GM18858 (cell line): ENCODE results near the gene GNA15.
"Not testable (repeated sequence)": the region's sequence is repeated elsewhere in the genome, so short reads cannot be mapped to it uniquely, and the experiment has no call there.

Experiments
- ATAC-seq: cut with Tn5 transposase; IDR thresholded peaks from one replicate; pipeline ENCODE4 v1.9.1; 2021; ENCODE audit not compliant: unreplicated experiment

GNA15 gene

DNA sequence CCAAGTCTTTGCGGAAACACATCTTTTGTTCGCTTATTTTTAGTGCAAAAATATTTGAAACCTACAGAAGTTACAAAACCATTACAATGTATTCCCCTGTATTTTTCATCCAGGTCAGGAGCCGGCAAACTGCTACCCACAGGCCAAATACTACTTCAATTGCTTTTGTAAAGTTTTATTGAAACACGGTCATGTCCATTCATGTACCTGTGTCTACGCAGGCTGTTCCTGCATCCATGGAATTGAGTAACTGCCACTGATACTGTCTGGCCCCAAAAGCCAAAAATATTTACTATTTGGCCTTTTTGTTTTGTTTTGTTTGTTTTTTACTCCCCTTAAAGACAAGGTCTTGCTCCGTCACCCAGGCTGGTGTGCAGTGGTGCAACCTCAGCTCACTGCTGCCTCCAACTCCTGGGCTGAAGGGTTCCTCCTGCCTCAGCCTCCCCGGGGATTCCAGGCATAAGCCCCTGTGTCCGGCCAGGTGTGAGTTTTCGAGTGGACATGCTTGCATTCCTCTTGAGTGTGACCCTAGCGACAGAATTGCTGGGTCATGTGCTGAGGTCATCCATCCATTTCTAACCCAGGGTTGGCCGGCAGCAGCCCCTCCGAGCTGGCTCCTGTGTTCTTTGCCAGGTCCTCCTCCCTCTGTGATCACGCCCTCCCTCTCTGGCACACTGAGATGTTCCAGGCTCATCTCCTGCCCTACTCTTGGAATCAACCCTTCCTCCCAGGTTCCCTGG is 31.9 kb downstream of the GNA15 start:
- ATAC-seq: no peak

DNA sequence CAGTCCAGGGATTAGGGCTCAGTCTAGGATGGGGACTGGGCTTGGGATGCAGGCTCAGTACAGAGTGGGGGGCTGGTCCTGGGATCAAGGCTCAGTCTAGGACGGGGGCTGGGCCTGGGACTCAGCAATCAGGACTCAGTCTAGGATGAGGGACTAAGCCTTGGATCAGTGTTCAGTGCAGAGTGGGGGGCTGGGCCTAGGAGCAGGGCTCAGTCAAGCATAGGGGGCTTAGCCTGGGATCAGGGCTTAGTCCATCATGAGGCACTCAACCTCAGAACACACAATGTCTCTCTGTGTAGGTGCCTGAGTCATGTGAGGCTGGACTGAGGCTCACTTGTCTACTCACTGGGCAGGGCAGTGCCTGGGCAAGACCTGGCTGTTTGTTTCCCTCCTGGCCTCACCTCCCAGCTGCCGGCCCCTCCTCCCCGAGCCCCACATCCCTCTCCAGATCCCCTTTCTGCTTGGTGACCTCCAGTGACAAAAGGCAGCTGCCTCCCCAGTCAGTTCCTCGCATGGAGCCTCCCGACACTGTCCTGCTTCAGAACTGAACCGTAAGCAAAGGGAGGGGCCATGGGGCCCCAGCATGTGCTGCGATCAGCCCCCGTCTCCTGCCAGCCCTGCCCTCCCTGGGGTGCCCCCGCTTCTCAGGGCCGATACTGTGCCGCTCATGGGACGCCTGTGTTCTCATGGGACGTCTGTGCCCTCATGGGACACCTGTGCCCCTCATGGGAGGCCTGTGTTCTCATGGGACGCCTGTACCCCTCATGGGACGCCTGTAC is 36.2 kb downstream of the GNA15 start:
- no peak for ATAC-seq

DNA sequence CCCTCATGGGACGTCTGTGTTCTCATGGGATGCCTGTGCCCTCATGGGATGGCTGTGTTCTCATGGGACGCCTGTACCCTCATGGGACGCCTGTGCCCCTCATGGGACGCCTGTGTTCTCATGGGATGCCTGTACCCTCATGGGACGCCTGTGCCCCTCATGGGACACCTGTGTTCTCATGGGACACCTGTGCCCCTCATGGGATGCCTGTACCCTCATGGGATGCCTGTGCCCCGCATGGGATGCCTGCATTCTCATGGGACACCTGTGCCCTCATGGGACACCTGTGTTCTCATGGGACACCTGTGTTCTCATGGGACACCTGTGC is 36.8 kb downstream of the GNA15 start:
- not testable (repeated sequence) for ATAC-seq

DNA sequence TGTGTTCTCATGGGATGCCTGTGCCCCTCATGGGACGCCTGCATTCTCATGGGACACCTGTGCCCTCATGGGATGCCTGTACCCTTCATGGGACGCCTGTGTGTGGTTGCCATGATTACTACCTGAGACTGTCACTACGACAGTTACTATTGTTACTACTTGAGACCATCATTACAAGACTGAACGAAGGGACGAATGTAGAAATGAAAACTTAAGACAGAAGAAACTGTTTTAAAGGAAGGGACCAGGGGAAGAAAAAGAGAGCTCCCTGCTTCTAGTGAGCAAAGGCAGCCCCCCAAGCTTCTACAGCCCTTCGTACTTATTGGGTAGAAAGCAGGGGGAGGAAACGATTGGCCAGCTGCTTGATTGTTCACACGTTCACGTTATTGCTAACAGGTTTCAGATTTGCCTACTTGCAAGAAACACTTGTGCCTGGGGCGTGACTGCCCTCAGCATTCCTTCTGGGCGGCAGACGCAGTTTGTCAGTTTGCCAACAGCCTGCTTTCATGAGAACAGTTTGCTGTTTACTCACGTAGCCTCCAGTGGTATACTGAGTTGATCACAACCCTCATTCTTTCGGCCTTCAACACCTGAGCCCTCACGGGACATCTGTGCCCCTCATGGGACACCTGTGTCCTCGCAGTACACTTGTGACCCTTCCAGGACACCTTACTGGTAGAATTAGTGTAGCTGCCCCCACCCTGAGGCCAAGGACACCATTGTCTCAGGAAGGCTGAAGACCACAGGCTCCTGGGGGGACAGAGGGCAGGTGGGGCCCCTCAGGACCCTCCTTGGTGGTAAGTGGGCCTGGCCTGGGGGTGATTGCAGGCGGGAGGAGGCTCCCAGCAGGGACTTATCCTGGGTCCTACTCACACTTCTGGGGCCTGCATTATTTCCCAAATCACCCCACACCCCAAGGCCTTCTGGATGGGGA is 40.2 kb downstream of the GNA15 start:
- ATAC-seq: no peak

DNA sequence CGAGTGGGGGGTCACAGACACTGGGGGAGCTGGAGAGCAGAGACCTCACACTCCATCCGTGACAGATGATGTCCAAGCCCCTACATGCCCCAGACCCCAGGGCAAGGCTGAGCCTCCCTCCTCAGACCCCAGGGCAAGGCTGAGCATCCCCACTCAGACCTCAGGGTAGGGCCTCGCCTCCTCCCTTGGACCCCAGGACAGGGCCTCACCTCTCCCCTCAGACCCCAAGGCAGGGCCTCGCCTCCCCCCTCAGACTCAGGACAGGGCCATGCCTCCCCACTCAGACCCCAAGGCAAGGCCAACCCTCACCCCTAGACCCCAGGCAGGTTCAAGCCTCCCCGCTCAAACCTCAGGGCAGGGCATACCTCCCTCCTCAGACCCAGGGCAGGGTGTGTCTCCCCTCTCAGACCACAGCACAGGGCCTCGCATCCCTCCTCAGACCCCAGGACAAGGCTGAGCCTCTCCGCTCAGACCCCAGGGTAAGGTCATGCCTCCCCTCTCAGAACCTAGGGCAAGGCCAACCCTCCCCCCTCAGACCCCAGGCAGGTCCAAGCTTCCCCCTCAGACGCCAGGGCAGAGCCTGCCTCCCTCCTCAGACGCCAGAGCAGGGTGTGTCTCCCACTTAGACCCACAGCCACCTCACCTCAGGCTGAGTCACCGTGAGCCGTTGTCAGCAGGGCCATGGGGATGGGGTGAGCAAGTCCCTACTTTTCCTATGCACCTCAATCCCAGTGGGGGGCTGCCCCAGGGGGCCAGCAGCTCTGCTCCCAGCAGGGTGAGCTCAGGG is 41.1 kb downstream of the GNA15 start:
- ATAC-seq: no peak

DNA sequence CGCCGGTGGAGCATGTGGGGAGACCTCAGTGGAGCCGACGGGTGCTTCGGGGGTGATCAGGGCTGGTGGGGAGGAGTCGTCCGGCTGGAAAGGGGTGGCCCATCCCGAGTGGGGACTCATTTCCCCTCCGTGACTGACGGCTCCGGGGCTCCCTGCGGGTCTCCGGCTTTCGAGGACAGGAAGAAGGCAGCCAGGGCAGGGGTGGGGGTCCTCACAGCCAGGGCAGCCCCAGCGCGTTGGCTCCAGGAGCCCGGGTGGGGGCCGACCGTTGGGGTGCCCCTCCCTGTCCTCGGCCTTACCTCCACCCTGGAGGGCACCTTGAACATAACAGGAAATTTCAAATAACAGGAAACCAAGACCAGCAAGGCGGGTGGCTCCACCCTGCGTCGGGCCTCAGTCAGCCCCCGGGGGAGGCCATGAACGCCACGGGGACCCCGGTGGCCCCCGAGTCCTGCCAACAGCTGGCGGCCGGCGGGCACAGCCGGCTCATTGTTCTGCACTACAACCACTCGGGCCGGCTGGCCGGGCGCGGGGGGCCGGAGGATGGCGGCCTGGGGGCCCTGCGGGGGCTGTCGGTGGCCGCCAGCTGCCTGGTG is 42.6 kb downstream of the GNA15 start, which contains the start of gene S1PR4:
TSS of gene S1PR4 (plus strand) at position 393 of the 596 bp plus-strand sequence. CDS start at position 417, 24 bp downstream.
- ATAC-seq: no peak

DNA sequence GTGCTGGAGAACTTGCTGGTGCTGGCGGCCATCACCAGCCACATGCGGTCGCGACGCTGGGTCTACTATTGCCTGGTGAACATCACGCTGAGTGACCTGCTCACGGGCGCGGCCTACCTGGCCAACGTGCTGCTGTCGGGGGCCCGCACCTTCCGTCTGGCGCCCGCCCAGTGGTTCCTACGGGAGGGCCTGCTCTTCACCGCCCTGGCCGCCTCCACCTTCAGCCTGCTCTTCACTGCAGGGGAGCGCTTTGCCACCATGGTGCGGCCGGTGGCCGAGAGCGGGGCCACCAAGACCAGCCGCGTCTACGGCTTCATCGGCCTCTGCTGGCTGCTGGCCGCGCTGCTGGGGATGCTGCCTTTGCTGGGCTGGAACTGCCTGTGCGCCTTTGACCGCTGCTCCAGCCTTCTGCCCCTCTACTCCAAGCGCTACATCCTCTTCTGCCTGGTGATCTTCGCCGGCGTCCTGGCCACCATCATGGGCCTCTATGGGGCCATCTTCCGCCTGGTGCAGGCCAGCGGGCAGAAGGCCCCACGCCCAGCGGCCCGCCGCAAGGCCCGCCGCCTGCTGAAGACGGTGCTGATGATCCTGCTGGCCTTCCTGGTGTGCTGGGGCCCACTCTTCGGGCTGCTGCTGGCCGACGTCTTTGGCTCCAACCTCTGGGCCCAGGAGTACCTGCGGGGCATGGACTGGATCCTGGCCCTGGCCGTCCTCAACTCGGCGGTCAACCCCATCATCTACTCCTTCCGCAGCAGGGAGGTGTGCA is 43.3 kb downstream of the GNA15 start:
- ATAC-seq: no peak

DNA sequence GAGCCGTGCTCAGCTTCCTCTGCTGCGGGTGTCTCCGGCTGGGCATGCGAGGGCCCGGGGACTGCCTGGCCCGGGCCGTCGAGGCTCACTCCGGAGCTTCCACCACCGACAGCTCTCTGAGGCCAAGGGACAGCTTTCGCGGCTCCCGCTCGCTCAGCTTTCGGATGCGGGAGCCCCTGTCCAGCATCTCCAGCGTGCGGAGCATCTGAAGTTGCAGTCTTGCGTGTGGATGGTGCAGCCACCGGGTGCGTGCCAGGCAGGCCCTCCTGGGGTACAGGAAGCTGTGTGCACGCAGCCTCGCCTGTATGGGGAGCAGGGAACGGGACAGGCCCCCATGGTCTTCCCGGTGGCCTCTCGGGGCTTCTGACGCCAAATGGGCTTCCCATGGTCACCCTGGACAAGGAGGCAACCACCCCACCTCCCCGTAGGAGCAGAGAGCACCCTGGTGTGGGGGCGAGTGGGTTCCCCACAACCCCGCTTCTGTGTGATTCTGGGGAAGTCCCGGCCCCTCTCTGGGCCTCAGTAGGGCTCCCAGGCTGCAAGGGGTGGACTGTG is 44.0 kb downstream of the GNA15 start:
- no peak for ATAC-seq

DNA sequence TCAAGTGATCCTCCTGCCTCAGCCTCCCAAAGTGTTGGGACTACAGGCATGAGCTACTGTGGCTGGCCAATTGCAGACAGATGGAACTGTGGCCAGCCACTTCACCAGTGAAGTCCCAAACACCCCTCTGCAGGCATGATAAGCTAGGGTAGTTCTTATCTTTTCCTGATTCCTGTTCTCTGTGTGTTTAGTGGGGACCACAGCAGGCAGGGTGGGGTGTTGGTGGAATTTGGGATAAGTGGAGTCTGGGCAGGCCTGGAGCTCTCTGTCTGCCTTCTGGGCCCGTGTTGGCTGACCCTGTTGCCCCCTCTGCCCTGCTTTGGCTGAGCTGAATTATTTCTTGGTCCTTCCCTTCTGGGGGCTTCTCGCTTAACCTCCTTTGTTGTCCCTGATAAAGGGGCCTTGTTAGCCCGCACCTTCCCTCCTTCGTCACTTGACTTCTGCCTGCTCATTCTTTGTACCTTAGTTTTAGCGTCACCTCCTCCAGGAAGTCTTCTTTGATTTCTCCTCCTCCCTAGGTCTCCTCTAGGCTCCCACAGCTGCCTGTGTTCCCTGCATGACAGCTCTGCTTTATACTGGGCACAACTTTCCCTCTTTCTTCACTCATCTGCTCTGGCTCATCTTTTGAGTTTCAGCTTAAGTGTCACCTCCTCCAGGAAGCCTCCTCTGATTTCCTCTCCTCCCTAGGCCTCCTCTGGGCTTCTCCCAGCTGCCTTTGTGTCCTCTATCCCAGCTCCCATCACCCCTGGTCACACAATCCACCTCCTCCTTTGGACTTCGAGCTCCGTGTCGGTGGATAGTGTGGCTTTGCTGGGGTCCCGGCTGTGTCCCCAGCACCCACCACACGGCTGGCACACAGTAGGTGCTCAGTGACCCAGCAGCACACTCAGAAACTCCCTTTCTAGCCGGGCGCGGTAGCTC is 48.1 kb downstream of the GNA15 start:
- no peak for ATAC-seq

DNA sequence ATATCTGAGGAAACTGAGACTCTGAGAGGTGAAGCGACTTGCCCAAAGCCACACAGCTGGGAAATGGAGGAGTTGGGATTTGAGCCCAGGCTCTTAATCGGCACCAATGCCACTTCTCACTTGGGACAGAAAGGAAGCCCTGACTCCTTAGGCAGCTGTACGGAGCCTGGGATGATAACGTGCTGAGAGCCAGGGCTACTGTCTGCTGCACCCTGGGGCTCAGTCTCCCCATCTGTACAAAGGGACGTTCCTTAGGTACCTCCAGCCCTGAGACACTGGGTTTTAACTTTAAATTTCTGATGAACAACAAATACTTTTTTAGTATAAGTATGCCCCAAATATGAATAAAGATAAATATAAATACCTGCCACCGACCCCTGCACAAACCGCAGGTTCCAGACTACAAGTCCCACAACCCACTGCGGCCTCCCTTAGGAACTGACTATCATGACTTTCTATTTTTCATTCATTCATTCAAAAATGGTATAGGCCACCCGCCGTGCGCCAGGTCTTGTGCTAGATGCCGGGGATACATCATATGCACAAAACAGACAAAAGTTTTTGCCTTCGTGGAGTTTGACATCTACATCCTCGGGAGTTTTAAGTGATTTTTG is 49.1 kb downstream of the GNA15 start:
- no peak for ATAC-seq

DNA sequence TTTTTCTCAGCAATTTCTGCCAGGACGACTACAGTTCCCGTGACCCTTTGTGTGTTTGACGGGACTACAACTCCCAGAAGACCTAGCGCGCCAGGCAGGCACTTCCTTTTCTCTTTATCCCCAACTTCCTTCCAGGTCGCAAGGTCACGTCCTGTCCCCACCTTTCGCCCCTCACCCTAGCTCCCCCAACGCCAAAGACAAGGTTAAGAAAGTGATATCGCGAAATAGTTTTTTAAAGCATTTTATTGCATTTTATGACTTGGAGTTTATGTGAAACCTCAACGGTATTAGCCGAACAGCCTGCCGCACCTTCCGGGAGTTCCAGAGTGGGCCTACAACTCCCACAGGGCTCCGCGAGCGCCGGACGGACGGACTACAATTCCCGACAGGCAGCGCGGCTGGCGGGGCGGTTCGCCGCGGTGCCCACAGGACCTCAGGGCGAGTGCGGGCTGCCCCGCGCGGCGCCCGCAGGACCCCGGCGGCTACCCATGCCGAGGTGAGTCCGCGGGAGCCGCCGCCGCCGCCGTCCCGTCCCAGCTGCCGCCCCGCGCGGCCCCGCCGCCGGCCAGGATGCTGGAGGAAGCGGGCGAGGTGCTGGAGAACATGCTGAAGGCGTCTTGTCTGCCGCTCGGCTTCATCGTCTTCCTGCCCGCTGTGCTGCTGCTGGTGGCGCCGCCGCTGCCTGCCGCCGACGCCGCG is 49.8 kb downstream of the GNA15 start, which contains the start of gene NCLN:
TSS of gene NCLN (plus strand) at position 470 of the 699 bp plus-strand sequence. CDS start at position 571, 101 bp downstream.
- no peak for ATAC-seq

DNA sequence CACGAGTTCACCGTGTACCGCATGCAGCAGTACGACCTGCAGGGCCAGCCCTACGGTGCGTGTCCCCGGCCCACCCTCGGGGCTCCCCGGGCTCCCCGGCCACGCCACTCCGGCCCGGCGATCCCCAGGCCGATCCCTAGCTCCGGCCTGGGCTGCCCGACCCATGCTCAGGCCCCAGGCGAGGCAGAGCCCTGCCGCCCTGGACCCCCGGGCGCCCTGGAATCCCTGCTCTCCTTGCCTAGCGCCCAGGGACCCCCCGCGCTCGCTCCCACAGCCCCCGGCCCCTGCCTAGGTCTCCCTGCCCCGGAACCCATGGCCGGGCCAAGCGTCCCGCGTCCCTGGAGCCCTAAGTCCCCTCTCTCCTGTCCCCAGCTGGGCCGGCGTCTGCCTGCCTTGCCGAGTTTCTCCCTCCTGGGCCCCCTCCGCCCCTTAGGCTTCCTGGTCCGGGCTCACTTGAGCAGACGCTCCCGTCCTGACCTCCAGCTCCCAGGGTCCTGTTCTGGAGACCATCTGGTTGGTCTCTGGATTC is 50.4 kb downstream of the GNA15 start:
- ATAC-seq: no peak

DNA sequence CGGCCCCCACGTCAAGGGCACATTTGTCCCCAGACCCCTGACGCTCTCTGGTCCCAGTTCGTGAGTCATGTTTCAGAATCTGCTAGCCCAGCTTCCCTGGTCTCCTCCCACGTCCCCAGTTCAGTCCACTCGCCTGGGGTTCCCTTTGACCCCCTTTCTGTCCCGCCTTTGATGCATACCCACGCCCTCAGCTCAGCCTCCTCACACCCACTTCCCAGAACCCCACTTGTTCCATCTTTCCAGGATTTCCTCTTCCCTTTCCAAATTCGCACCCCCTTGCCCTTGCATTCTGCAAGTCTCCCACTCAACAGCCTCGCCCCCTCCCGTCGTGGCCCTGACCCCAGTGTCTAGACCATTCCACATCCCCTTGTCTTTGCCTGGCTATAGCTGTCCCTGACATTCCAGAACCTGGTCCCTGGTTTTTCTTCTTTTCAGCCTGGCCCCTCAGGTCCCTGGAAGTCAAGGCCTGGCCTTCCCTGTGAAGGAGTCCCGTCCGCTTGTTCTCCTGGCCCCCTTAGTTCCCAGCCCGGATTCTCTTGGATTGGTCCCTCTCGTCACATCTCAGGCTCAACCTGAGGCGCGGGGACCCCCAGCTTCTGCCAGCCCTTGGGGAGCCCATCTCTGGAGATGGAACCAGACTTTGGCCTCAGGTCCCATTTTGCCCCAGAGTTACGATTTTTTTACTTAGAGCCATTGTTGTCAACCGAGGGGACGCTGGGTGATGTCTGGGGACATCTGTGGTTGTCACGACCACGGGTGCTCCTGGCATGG is 51.2 kb downstream of the GNA15 start:
- no peak for ATAC-seq

DNA sequence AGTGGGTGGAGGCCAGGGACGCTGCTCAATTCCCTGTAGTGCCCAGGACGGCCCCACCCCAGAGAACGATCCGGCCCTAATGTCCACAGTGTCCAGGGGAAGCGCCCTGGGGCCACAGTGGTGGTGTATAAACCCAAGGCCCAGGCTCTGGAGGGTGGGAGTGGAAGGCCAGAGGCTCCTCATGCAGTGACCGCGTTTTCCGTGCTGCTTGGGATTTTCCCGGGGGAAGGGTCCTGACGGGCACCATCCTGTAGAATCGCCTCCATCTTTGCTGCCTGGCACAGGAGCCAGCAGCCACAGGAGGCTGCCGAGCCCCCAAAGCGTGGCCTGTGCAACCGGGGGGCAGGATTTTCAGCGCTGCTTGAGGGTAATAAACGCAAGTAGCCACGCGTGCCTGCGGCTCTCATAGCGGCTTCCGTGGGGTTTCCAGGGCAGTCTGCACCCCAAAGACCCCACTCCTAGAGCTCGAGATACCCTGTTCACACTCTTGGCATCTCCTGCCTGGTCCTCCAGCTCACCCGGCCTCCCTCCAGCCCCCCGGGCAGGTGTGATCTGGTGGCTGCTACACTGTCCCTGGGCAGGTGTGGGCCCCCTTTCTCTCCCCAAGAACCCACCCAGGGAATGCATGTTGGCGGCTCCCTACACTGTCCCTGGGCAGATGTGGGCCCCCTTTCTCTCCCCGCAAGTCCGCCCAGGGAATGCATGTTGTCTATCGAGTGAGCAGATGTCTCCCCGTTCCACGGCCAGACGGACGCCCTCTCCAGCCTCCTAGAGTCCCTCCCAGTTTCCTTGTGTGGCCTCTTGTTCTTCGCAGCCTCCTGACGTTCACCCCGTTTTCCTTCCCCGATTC is 52.1 kb downstream of the GNA15 start:
- ATAC-seq: no peak
